ENCODE data around the gene RBFOX1. TPM values are rescaled to one million over a fixed set of nuclear protein-coding genes. Genes with fewer than 3 reads are reported as not detected.

Gene RBFOX1
- total RNA-seq, 1 donor from 2014 or later = 0.84 TPM

DNA sequence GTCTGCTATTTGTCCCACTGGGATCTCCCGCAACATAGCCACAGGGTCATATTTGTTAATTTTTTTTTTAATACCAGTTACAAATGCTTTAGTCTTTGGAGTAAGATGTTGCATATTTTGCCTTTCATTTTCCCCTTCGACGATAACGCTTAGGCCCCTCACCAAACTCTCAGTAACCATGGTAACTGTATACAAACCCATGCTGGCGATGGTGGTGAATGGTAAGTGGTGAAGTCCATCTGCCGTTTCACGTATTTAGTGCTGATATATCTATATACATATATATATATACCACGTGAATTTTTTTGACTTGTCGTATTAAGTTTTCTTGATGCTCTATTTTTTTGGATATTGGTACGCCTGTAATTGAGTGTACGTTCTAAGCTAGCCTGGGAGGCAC is 263.7 kb downstream of the RBFOX1 start:
- H3K4me3 Mint-ChIP-seq (ENCODE audit: unreplicated experiment) = no peak overlapping the region
- no peak overlapping the region for H3K9ac ChIP-seq (ENCODE audit: low read length)
- no peak overlapping the region for H3K4me2 ChIP-seq (ENCODE audit: low read length)
- H3K27ac Mint-ChIP-seq (ENCODE audit: unreplicated experiment) = no peak overlapping the region
- peaks cover 30% of the 10 kb centered on the region for H3K4me1 Mint-ChIP-seq (ENCODE audit: low read depth, unreplicated experiment)
- no peaks in the 10 kb centered on the region for H3K79me2 ChIP-seq (ENCODE audit: insufficient read depth, low read length)
- H3K36me3 ChIP-seq (ENCODE audit: insufficient read depth, low read length) = no peaks in the 10 kb centered on the region
- no peak for TF ChIP-seq EZH2 (IDR thresholded peaks at IDR 0.05; ENCODE audit: insufficient read depth, low read length)
- TF ChIP-seq, protein P1, sequence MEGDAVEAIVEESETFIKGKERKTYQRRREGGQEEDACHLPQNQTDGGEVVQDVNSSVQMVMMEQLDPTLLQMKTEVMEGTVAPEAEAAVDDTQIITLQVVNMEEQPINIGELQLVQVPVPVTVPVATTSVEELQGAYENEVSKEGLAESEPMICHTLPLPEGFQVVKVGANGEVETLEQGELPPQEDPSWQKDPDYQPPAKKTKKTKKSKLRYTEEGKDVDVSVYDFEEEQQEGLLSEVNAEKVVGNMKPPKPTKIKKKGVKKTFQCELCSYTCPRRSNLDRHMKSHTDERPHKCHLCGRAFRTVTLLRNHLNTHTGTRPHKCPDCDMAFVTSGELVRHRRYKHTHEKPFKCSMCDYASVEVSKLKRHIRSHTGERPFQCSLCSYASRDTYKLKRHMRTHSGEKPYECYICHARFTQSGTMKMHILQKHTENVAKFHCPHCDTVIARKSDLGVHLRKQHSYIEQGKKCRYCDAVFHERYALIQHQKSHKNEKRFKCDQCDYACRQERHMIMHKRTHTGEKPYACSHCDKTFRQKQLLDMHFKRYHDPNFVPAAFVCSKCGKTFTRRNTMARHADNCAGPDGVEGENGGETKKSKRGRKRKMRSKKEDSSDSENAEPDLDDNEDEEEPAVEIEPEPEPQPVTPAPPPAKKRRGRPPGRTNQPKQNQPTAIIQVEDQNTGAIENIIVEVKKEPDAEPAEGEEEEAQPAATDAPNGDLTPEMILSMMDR (IDR thresholded peaks at IDR 0.05; ENCODE audit: insufficient read depth, low read depth, low read length) = no peak
- peaks cover 2% of the 10 kb centered on the region for H3K9me3 ChIP-seq (ENCODE audit: insufficient read depth, low read depth, low read length)
- no peak overlapping the region for H3K27ac ChIP-seq (ENCODE audit: low read depth, low read length)
- H2AFZ ChIP-seq (ENCODE audit: low read depth, low read length) = no peak overlapping the region
- H3K9me3 Mint-ChIP-seq (ENCODE audit: unreplicated experiment) = no peaks in the 10 kb centered on the region
- no peak for DNase-seq (ENCODE audit: low read depth)
- no peaks in the 10 kb centered on the region for H3K36me3 Mint-ChIP-seq (ENCODE audit: low read depth, unreplicated experiment)
- H3K27me3 Mint-ChIP-seq (ENCODE audit: low read depth, unreplicated experiment) = no peaks in the 10 kb centered on the region
- no peak overlapping the region for H3K4me3 ChIP-seq (ENCODE audit: insufficient read depth, low read depth, low read length)
- peaks cover 2% of the 10 kb centered on the region for H3K4me1 ChIP-seq (ENCODE audit: insufficient read depth, low read length)
- no peaks in the 10 kb centered on the region for H4K20me1 ChIP-seq (ENCODE audit: insufficient read depth, low read length)
- no peaks in the 10 kb centered on the region for H3K27me3 ChIP-seq (ENCODE audit: insufficient read depth, low read length)
- no peak for FAIRE-seq

DNA sequence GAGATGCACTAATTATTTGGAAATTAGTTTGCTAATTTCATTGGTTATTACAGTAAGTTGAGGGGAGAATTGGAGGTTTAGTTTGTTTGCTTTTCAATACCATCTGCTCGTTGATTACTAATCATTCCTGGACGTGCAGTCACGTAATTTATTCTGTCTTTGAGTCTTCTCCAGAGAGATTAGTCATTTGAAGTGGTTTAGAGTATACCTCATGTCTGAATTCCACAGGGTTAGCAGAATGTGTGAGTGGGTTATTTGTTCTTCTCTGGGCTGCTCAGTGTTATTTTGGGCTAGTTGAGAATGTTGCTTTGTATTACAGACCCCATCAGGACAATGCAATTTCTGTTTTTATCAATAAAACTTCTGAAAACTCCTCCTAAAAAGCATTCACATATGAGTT is 265.0 kb downstream of the RBFOX1 start:
- TF ChIP-seq, protein P1 (IDR thresholded peaks at IDR 0.05; ENCODE audit: insufficient read depth, low read depth, low read length) = no peak
- TF ChIP-seq EZH2 (IDR thresholded peaks at IDR 0.05; ENCODE audit: insufficient read depth, low read length) = no peak
- Mint-ChIP-seq H3K36me3 (ENCODE audit: low read depth, unreplicated experiment) (no peaks in the 10 kb centered on the region), H3K27ac (ENCODE audit: unreplicated experiment) (peak overlapping the region; percentile 95), H3K27me3 (ENCODE audit: low read depth, unreplicated experiment) (no peaks in the 10 kb centered on the region), H3K9me3 (ENCODE audit: unreplicated experiment) (no peaks in the 10 kb centered on the region), H3K4me1 (ENCODE audit: low read depth, unreplicated experiment) (peaks cover 32% of the 10 kb centered on the region), H3K4me3 (ENCODE audit: unreplicated experiment) (no peak overlapping the region)
- H3K4me3 ChIP-seq (ENCODE audit: insufficient read depth, low read depth, low read length) = no peak overlapping the region
- H2AFZ ChIP-seq (ENCODE audit: low read depth, low read length) = no peak overlapping the region
- FAIRE-seq (no peak), DNase-seq (ENCODE audit: low read depth) (no peak)
- peaks cover 2% of the 10 kb centered on the region for H3K4me1 ChIP-seq (ENCODE audit: insufficient read depth, low read length)
- H3K79me2 ChIP-seq (ENCODE audit: insufficient read depth, low read length) = no peaks in the 10 kb centered on the region
- H3K9ac ChIP-seq (ENCODE audit: low read length) = no peak overlapping the region
- no peak overlapping the region for H3K4me2 ChIP-seq (ENCODE audit: low read length)
- peaks cover 5% of the 10 kb centered on the region for H3K9me3 ChIP-seq (ENCODE audit: insufficient read depth, low read depth, low read length)
- no peaks in the 10 kb centered on the region for H3K27me3 ChIP-seq (ENCODE audit: insufficient read depth, low read length)
- no peaks in the 10 kb centered on the region for H4K20me1 ChIP-seq (ENCODE audit: insufficient read depth, low read length)
- no peak overlapping the region for H3K27ac ChIP-seq (ENCODE audit: low read depth, low read length)
- no peaks in the 10 kb centered on the region for H3K36me3 ChIP-seq (ENCODE audit: insufficient read depth, low read length)

DNA sequence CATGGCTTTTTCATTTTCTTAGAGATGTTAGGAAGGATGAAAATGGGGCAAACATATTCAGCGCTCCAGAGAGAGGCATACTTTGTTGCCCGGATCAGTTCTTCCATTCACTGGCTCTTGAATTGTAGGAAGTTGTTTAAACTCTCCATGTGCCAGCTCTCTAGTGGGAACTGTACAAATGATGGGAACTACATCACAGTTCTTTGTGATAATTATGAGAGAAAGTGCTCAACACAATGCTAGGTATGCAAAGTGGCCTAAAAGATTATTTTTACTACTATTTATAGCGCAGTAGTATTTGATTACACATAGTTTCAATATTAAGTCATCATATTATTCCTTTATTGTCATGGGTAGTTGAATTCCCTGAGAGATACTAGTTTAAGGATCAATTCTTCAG is 268.5 kb downstream of the RBFOX1 start:
- FAIRE-seq (no peak), DNase-seq (ENCODE audit: low read depth) (no peak)
- Histone ChIP-seq H3K4me1 (ENCODE audit: insufficient read depth, low read length) (peaks cover 2% of the 10 kb centered on the region), H3K9me3 (ENCODE audit: insufficient read depth, low read depth, low read length) (peaks cover 5% of the 10 kb centered on the region), H3K27ac (ENCODE audit: low read depth, low read length) (no peak overlapping the region), H3K36me3 (ENCODE audit: insufficient read depth, low read length) (no peaks in the 10 kb centered on the region), H3K27me3 (ENCODE audit: insufficient read depth, low read length) (no peaks in the 10 kb centered on the region), H3K9ac (ENCODE audit: low read length) (no peak overlapping the region), H3K4me2 (ENCODE audit: low read length) (no peak overlapping the region), H3K79me2 (ENCODE audit: insufficient read depth, low read length) (no peaks in the 10 kb centered on the region), H3K4me3 (ENCODE audit: insufficient read depth, low read depth, low read length) (no peak overlapping the region), H2AFZ (ENCODE audit: low read depth, low read length) (no peak overlapping the region), H4K20me1 (ENCODE audit: insufficient read depth, low read length) (no peaks in the 10 kb centered on the region)
- H3K4me3 Mint-ChIP-seq (ENCODE audit: unreplicated experiment) = no peak overlapping the region
- H3K27ac Mint-ChIP-seq (ENCODE audit: unreplicated experiment) = no peak overlapping the region
- no peaks in the 10 kb centered on the region for H3K36me3 Mint-ChIP-seq (ENCODE audit: low read depth, unreplicated experiment)
- H3K9me3 Mint-ChIP-seq (ENCODE audit: unreplicated experiment) = no peaks in the 10 kb centered on the region
- H3K27me3 Mint-ChIP-seq (ENCODE audit: low read depth, unreplicated experiment) = no peaks in the 10 kb centered on the region
- peaks cover 32% of the 10 kb centered on the region for H3K4me1 Mint-ChIP-seq (ENCODE audit: low read depth, unreplicated experiment)
- TF ChIP-seq, protein P1 (IDR thresholded peaks at IDR 0.05; ENCODE audit: insufficient read depth, low read depth, low read length) = no peak
- no peak for TF ChIP-seq EZH2 (IDR thresholded peaks at IDR 0.05; ENCODE audit: insufficient read depth, low read length)
